Activated CD8-positive, alpha-beta T cell treated with anti-CD3 and anti-CD28 coated beads, Interleukin-2, amount 10 ng/mL, durations not matched to agents 7 days and 5 days (primary cell): ENCODE measurements around the gene DIPK1B. TPM values are rescaled to one million over a fixed set of nuclear protein-coding genes. Genes with fewer than 3 reads are reported as not detected.

ENCODE experiments used
- ATAC-seq: fragments of 150-1000 bp; cut with Tn5 transposase; one replicate; pipeline ENCODE4 v1.10.0; 2021; ENCODE audit warnings: moderate library complexity
- CTCF ChIA-PET: fragments of 350-600 bp; sonication (Branson Sonifier 250); formaldehyde crosslinking; loops from one replicate; lab custom pipeline; 2021; ENCODE audit warnings: antibody characterized with exemption; lab: Charles Lee
- POLR2A ChIA-PET: fragments of 350-600 bp; sonication (Branson Sonifier 250); formaldehyde crosslinking; loops from one replicate; lab custom pipeline; 2021; ENCODE audit warnings: antibody characterized with exemption; lab: Charles Lee
- DNase-seq: peaks from one replicate; pipeline ENCODE4 v3.0.0-alpha.2; 2020
- H3K27ac Mint-ChIP-seq: one replicate; pipeline ENCODE4 v1.8.0; 2021; ENCODE audit warnings: mild to moderate bottlenecking, mixed read lengths
- H3K27me3 Mint-ChIP-seq: one replicate; pipeline ENCODE4 v1.8.0; 2021; ENCODE audit warnings: low read depth, mixed read lengths
- H3K36me3 Mint-ChIP-seq: one replicate; pipeline ENCODE4 v1.8.0; 2021; ENCODE audit warnings: low read depth, mixed read lengths
- H3K4me1 Mint-ChIP-seq: one replicate; pipeline ENCODE4 v1.8.0; 2021; ENCODE audit warnings: low read depth, mixed read lengths
- H3K4me3 Mint-ChIP-seq: one replicate; pipeline ENCODE4 v1.8.0; 2021; ENCODE audit warnings: mild to moderate bottlenecking, mixed read lengths
- H3K9me3 Mint-ChIP-seq: one replicate; pipeline ENCODE4 v1.8.0; 2022; ENCODE audit warnings: mixed read lengths; ENCODE audit not compliant: insufficient read depth
- total RNA-seq, 2 experiments: library from RNA; stranded (reverse); gene quantifications; one replicate each; pipeline ENCODE4 v1.2.3, GENCODE V29; 2021

Gene DIPK1B
- total RNA-seq, 2 experiments from 2014 or later: 0.16 TPM; not detected in 1

GRCh38 chr9:136675477-136676296, 36.7 kb upstream of the DIPK1B start:
- ChIA-PET CTCF (interaction anchor here (1.2 kb wide), 1 partner anchor 52 kb away, joined by 3 read pairs; no protein-coding TSS in a partner anchor), POLR2A (interaction anchor here (0.8 to 1.2 kb wide), 3 partner anchors 9 to 52 kb away, joined by 3 to 4 read pairs (median 3); no protein-coding TSS in a partner anchor)
- H3K9me3 Mint-ChIP-seq: no peaks in the 10 kb centered on the region
- ATAC-seq (no peak), DNase-seq (no peak)
- H3K4me3 Mint-ChIP-seq: no peak overlapping the region
- no peaks in the 10 kb centered on the region for H3K27me3 Mint-ChIP-seq
- H3K27ac Mint-ChIP-seq: no peak overlapping the region
- peaks cover 2% of the 10 kb centered on the region for H3K36me3 Mint-ChIP-seq
- no peaks in the 10 kb centered on the region for H3K4me1 Mint-ChIP-seq

GRCh38 chr9:136676297-136676794, 36.0 kb upstream of the DIPK1B start:
- Mint-ChIP-seq H3K27me3 (no peaks in the 10 kb centered on the region), H3K36me3 (peaks cover 2% of the 10 kb centered on the region), H3K4me3 (no peak overlapping the region), H3K27ac (no peak overlapping the region), H3K4me1 (no peaks in the 10 kb centered on the region), H3K9me3 (no peaks in the 10 kb centered on the region)
- DNase-seq (no peak), ATAC-seq (no peak)
- ChIA-PET CTCF (interaction anchor here (1.2 kb wide), 1 partner anchor 52 kb away, joined by 3 read pairs; no protein-coding TSS in a partner anchor), POLR2A (interaction anchor here (0.8 to 1.2 kb wide), 3 partner anchors 9 to 52 kb away, joined by 3 to 4 read pairs (median 3); no protein-coding TSS in a partner anchor)

GRCh38 chr9:136676920-136677686, 35.3 kb upstream of the DIPK1B start:
- H3K27ac Mint-ChIP-seq: no peak overlapping the region
- no peaks in the 10 kb centered on the region for H3K9me3 Mint-ChIP-seq
- no peaks in the 10 kb centered on the region for H3K27me3 Mint-ChIP-seq
- ATAC-seq (no peak), DNase-seq (no peak)
- H3K36me3 Mint-ChIP-seq: peaks cover 2% of the 10 kb centered on the region
- H3K4me3 Mint-ChIP-seq: no peak overlapping the region
- CTCF ChIA-PET: interaction anchor here (1.2 kb wide), 1 partner anchor 51 kb away, joined by 3 read pairs; no protein-coding TSS in a partner anchor
- no peaks in the 10 kb centered on the region for H3K4me1 Mint-ChIP-seq
- POLR2A ChIA-PET: no interaction called here

- DNase-seq (no peak), ATAC-seq (no peak)
- peaks cover 2% of the 10 kb centered on the region for H3K36me3 Mint-ChIP-seq
- CTCF ChIA-PET: no interaction called here
- H3K9me3 Mint-ChIP-seq: no peaks in the 10 kb centered on the region
- no peaks in the 10 kb centered on the region for H3K4me1 Mint-ChIP-seq
- POLR2A ChIA-PET: no interaction called here
- no peaks in the 10 kb centered on the region for H3K27me3 Mint-ChIP-seq
- no peak overlapping the region for H3K4me3 Mint-ChIP-seq
- H3K27ac Mint-ChIP-seq: no peak overlapping the region
Observed at GRCh38 chr9:136678034-136678433, 34.3 kb upstream of the DIPK1B start.

GRCh38 chr9:136678624-136679023, 33.7 kb upstream of the DIPK1B start:
- CTCF ChIA-PET: no interaction called here
- Mint-ChIP-seq H3K4me1 (no peaks in the 10 kb centered on the region), H3K9me3 (no peaks in the 10 kb centered on the region), H3K27me3 (no peaks in the 10 kb centered on the region), H3K36me3 (peaks cover 2% of the 10 kb centered on the region), H3K27ac (no peak overlapping the region), H3K4me3 (no peak overlapping the region)
- ATAC-seq (no peak), DNase-seq (no peak)
- POLR2A ChIA-PET: interaction anchor here (0.7 kb wide), 1 partner anchor 90 kb away, joined by 4 read pairs; no protein-coding TSS in a partner anchor

- Mint-ChIP-seq H3K4me1 (no peaks in the 10 kb centered on the region), H3K4me3 (no peak overlapping the region), H3K9me3 (no peaks in the 10 kb centered on the region), H3K27me3 (no peaks in the 10 kb centered on the region), H3K27ac (no peak overlapping the region), H3K36me3 (no peaks in the 10 kb centered on the region)
- CTCF ChIA-PET: no interaction called here
- POLR2A ChIA-PET: interaction anchor here (0.9 kb wide), 1 partner anchor 49 kb away, joined by 3 read pairs; no protein-coding TSS in a partner anchor
- ATAC-seq (no peak), DNase-seq (no peak)
Observed at GRCh38 chr9:136679431-136679941, 32.9 kb upstream of the DIPK1B start.

- no peak for ATAC-seq
- peaks cover 8% of the 10 kb centered on the region for H3K4me1 Mint-ChIP-seq
- no peaks in the 10 kb centered on the region for H3K27me3 Mint-ChIP-seq
- CTCF ChIA-PET: no interaction called here
- POLR2A ChIA-PET: no interaction called here
- no peaks in the 10 kb centered on the region for H3K36me3 Mint-ChIP-seq
- no peak for DNase-seq
- H3K4me3 Mint-ChIP-seq: no peak overlapping the region
- H3K27ac Mint-ChIP-seq: no peak overlapping the region
- no peaks in the 10 kb centered on the region for H3K9me3 Mint-ChIP-seq
Observed at GRCh38 chr9:136681029-136681428, 31.3 kb upstream of the DIPK1B start.

GRCh38 chr9:136681945-136682699, 30.2 kb upstream of the DIPK1B start:
- ChIA-PET POLR2A (interaction anchor here (0.7 kb wide), 1 partner anchor 38 kb away, joined by 3 read pairs; no protein-coding TSS in a partner anchor), CTCF (interaction anchor here (1.0 kb wide), 1 partner anchor 10 kb away, joined by 4 read pairs; no protein-coding TSS in a partner anchor)
- Mint-ChIP-seq H3K27ac (no peak overlapping the region), H3K27me3 (no peaks in the 10 kb centered on the region), H3K4me3 (no peak overlapping the region), H3K9me3 (no peaks in the 10 kb centered on the region), H3K36me3 (no peaks in the 10 kb centered on the region), H3K4me1 (peaks cover 9% of the 10 kb centered on the region)
- ATAC-seq: no peak
- no peak for DNase-seq

GRCh38 chr9:136682710-136683109, 29.7 kb upstream of the DIPK1B start:
- Mint-ChIP-seq H3K4me1 (peaks cover 9% of the 10 kb centered on the region), H3K4me3 (no peak overlapping the region), H3K27ac (no peak overlapping the region), H3K36me3 (no peaks in the 10 kb centered on the region), H3K27me3 (no peaks in the 10 kb centered on the region), H3K9me3 (no peaks in the 10 kb centered on the region)
- ChIA-PET CTCF (no interaction called here), POLR2A (interaction anchor here (0.7 to 1.7 kb wide), 2 partner anchors 37 to 45 kb away, joined by 3 to 8 read pairs; no protein-coding TSS in a partner anchor)
- ATAC-seq (no peak), DNase-seq (no peak)

- no peaks in the 10 kb centered on the region for H3K36me3 Mint-ChIP-seq
- DNase-seq (no peak), ATAC-seq (no peak)
- no peaks in the 10 kb centered on the region for H3K9me3 Mint-ChIP-seq
- H3K4me3 Mint-ChIP-seq: no peak overlapping the region
- peaks cover under 1% of the 10 kb centered on the region for H3K27me3 Mint-ChIP-seq
- CTCF ChIA-PET: interaction anchor here (1.4 kb wide), 1 partner anchor 44 kb away, joined by 3 read pairs; no protein-coding TSS in a partner anchor
- POLR2A ChIA-PET: interaction anchor here (0.5 to 1.7 kb wide), 3 partner anchors 36 to 468 kb away, joined by 3 to 8 read pairs (median 3); no protein-coding TSS in a partner anchor
- no peak overlapping the region for H3K27ac Mint-ChIP-seq
- H3K4me1 Mint-ChIP-seq: peaks cover 13% of the 10 kb centered on the region
Observed at GRCh38 chr9:136683173-136683745, 29.1 kb upstream of the DIPK1B start.
